Panc1 (cell line): ENCODE data around the gene PADI2.

Experiments used
- POLR2AphosphoS5 ChIP-seq: IDR thresholded peaks from 2 replicates; pipeline ENCODE4 v1.6.1; 2012; ENCODE audit warnings: mild to moderate bottlenecking, low read depth, low read length, moderate library complexity
- SIN3A ChIP-seq: IDR thresholded peaks from 2 replicates; pipeline ENCODE4 v1.6.1; 2012; ENCODE audit warnings: low read depth, mild to moderate bottlenecking, low read length, moderate library complexity, borderline replicate concordance; ENCODE audit not compliant: insufficient read depth
- TCF7L2 ChIP-seq: IDR thresholded peaks from 2 replicates; pipeline ENCODE4 v1.6.1; 2011; ENCODE audit warnings: mild to moderate bottlenecking, low read depth, low read length, inconsistent platforms
- TF ChIP-seq, protein P1 (sequence below): fragments of 450-650 bp; IDR thresholded peaks from 2 replicates; pipeline ENCODE4 v1.5.1; 2017; ENCODE audit warnings: mild to moderate bottlenecking
- TF ChIP-seq, protein P2 (sequence below), 2 experiments: IDR thresholded peaks; 2 replicates each; pipeline ENCODE4 v1.6.1; 2011 to 2012; ENCODE audit warnings: low read depth in 2 of 2, control low read depth in 1 of 2, low read length in 1 of 2, mild to moderate bottlenecking in 1 of 2, moderate library complexity in 1 of 2; ENCODE audit not compliant: insufficient read depth in 1 of 2

DNA sequence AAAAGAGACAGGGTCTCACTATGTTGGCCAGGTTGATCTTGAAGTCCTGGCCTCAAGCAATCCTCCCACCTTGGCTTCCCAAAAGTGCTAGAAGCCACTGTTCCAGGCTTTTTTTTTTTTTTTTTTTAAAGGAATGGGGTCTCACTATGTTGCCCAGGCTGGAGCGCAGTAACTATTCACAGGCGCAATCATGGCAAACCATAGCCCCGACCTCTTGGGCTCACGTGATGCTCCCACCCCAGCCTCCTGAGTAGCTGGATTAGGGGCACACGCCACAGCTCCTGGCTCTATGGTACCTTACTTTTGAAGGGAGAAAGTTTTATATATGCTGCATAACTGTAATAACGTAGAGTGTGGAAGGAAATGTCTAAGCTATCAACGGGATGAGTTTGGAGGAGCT, 101.8 kb downstream of the PADI2 start:
- TF ChIP-seq, protein P1, sequence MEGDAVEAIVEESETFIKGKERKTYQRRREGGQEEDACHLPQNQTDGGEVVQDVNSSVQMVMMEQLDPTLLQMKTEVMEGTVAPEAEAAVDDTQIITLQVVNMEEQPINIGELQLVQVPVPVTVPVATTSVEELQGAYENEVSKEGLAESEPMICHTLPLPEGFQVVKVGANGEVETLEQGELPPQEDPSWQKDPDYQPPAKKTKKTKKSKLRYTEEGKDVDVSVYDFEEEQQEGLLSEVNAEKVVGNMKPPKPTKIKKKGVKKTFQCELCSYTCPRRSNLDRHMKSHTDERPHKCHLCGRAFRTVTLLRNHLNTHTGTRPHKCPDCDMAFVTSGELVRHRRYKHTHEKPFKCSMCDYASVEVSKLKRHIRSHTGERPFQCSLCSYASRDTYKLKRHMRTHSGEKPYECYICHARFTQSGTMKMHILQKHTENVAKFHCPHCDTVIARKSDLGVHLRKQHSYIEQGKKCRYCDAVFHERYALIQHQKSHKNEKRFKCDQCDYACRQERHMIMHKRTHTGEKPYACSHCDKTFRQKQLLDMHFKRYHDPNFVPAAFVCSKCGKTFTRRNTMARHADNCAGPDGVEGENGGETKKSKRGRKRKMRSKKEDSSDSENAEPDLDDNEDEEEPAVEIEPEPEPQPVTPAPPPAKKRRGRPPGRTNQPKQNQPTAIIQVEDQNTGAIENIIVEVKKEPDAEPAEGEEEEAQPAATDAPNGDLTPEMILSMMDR = no peak
- no peak for TF ChIP-seq POLR2AphosphoS5
- TF ChIP-seq, protein P2, sequence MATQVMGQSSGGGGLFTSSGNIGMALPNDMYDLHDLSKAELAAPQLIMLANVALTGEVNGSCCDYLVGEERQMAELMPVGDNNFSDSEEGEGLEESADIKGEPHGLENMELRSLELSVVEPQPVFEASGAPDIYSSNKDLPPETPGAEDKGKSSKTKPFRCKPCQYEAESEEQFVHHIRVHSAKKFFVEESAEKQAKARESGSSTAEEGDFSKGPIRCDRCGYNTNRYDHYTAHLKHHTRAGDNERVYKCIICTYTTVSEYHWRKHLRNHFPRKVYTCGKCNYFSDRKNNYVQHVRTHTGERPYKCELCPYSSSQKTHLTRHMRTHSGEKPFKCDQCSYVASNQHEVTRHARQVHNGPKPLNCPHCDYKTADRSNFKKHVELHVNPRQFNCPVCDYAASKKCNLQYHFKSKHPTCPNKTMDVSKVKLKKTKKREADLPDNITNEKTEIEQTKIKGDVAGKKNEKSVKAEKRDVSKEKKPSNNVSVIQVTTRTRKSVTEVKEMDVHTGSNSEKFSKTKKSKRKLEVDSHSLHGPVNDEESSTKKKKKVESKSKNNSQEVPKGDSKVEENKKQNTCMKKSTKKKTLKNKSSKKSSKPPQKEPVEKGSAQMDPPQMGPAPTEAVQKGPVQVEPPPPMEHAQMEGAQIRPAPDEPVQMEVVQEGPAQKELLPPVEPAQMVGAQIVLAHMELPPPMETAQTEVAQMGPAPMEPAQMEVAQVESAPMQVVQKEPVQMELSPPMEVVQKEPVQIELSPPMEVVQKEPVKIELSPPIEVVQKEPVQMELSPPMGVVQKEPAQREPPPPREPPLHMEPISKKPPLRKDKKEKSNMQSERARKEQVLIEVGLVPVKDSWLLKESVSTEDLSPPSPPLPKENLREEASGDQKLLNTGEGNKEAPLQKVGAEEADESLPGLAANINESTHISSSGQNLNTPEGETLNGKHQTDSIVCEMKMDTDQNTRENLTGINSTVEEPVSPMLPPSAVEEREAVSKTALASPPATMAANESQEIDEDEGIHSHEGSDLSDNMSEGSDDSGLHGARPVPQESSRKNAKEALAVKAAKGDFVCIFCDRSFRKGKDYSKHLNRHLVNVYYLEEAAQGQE (IDR thresholded peaks at IDR 0.05; ENCODE audit: insufficient read depth in 1 of 2, low read depth in 2 of 2, low read length in 1 of 2) = no peak
- TF ChIP-seq SIN3A = no peak
- no peak for TF ChIP-seq TCF7L2
